GOT3 (cell line): Measurements from ENCODE around the gene SNRNP70.
A peak's percentile ranks its signal among the peaks of the same experiment; 100 is the strongest.
"Not testable (repeated sequence)": the region's sequence is repeated elsewhere in the genome, so short reads cannot be mapped to it uniquely, and the experiment has no call there.

Experiments
- DNase-seq: peaks from one replicate; lab custom pipeline; 2025; ENCODE audit warnings: mixed read lengths; lab: John Stamatoyannopoulos, UW

Gene SNRNP70

GRCh38 chr19:49120868-49121267 lies 35.6 kb downstream of the SNRNP70 start:
- DNase-seq: no peak

DNA sequence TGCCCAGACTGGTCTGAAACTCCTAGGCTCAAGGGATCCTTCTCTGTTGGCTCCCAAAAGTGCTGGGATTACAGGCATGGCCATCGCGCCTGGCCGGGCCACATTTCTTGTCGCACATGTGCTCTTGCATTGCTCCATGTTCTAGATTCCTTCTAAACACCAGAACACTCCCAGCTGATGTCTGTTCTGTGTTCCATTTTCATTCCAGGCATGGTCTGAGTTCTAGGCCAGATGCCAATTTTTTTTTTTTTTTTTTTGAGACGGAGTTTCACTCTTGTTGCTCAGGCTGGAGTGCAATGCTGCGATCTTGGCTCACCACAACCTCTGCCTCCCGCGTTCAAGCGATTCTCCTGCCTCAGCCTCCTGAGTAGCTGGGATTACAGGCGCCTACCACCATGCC lies 36.6 kb downstream of the SNRNP70 start:
- DNase-seq: not testable (repeated sequence)

DNA sequence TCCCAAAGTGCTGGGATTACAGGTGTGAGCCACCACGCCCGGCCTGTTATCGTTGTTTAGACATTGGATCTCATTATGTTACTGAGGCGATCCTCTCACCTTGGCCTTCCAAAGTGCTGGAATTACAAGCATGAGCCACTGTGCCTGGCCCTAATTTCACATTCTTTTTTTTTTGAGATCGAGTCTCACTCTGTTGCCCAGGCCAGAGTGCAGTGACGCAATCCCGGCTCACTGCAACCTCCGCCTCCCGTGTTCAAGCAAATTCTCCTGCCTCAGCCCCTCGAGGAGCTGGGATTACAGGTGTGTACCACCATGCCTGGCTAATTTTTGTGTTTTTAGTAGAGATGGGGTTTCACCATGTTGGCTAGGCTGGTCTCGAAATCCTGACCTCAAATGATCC lies 38.0 kb downstream of the SNRNP70 start:
- not testable (repeated sequence) for DNase-seq

DNA sequence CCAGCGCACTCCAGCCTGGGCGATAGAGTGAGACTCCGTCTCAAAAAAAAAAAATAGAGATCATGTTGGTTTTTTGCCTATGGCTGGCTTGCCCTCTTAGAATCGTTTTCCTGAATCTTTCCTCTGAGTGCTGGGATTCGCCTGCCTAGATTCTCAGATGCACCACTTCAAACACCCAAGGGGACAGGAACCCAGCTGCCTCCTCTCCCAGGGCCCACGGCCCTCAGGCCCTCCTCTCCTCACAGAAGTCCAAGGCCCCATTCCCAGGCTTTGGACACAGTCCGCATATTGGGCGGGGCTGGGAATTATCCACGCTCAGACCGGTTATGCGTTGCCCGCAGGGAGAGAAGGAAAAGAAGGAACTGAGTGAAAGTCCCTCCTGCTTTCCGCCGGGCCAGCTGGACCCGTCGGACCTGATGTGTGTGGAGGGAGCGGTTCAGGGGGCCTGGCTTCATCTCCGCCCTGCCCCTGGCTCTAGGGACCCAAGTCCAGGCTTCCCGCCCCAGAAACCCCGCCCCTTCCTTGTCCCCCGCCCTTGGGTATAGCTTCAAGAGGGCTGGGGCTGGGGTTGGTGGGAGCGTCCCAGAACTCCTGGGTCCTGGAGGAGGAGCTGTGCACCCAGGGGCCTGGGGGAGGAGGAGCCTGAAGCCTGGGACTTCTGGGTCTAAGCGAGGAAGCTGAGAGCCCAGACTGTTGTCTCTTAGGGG lies 39.9 kb downstream of the SNRNP70 start:
- DNase-seq: no peak

DNA sequence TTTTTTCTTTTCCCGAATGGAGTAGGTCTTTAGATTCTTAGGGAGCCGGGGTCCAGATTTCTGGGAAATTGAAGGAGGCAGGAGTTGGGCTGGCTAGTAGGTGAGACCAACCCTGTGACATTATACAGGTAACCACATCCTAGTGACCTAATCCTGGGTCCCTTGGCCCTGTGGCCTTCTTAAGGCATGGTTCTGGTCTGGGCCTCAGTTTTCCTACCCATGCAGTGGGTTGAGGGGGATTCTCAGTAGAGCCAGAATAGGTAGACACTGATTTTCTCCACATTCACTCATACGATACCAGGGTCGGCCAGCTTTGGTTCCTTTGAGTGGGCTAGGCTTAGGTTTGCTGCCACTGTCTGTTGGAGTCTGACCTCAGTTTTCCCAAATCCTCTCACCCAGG lies 41.3 kb downstream of the SNRNP70 start:
- DNase-seq: no peak

- not testable (repeated sequence) for DNase-seq
Measured at GRCh38 chr19:49127225-49127624, 42.0 kb downstream of the SNRNP70 start.

- DNase-seq: peak; percentile 90
Measured at GRCh38 chr19:49127674-49128544, 42.7 kb downstream of the SNRNP70 start.

GRCh38 chr19:49128545-49129237 lies 43.4 kb downstream of the SNRNP70 start:
- no peak for DNase-seq

DNA sequence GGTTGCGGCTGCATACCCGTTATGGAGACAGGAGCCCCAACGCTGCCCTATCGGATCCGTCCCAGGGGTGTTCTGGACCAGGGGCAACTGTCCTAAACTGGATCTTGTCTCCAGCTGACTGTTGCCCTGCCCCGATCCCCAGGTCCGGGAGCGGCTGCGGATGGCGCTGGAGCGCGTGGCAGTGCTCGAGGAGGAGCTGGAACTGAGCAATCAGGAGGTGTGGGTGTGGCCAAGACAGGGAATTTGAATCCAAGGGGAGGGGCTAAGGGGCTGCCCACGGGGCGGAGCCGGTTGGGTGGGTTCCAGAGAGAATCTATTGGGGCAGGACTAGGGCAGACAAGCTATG lies 44.0 kb downstream of the SNRNP70 start:
- no peak for DNase-seq

GRCh38 chr19:49130325-49130724 lies 45.1 kb downstream of the SNRNP70 start:
- DNase-seq: no peak

GRCh38 chr19:49132974-49133609 lies 47.8 kb downstream of the SNRNP70 start:
- no peak for DNase-seq

- no peak for DNase-seq
Measured at GRCh38 chr19:49133621-49134454, 48.6 kb downstream of the SNRNP70 start.

DNA sequence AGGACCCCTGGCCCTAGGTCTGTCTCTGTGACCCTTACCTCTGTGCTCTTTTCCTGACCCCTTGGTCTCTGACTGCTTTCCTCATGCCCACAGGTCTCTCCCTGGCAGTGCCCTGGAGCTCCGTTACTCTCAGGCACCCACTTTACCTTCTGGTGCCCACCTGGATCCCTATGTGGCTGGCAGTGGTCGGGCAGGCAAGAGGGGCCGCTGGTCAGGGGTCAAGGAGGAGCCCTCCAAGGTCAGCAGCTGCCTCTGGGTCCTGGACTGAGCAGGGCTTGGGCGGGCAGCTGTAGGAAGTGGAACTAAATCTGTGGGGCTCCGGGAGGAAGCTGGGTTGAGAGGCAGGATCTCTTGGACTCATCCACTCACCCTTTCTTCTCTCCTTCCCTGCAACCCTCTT lies 50.4 kb downstream of the SNRNP70 start:
- DNase-seq: no peak

GRCh38 chr19:49136771-49137171 lies 51.5 kb downstream of the SNRNP70 start:
- DNase-seq: no peak

DNA sequence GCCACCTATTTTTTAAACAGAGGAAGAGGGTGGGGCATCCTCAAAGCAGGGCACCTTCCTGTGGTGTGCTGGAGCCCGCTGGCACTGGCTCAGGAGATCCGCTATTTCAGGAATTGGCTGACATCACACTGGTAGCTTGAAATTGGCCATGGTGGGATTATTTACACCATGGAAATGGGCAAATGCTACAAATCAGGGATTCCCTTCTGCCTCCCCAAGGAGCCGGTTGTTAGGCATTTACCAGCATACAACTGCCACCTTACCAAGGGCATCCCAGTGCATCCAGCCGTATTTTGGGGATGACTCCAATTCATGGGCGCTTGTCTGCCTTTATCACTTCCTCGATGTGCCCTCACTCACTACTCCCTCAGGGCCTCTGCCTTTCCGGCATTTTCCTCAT lies 55.7 kb downstream of the SNRNP70 start:
- no peak for DNase-seq

GRCh38 chr19:49141352-49141751 lies 56.1 kb downstream of the SNRNP70 start:
- DNase-seq: no peak

DNA sequence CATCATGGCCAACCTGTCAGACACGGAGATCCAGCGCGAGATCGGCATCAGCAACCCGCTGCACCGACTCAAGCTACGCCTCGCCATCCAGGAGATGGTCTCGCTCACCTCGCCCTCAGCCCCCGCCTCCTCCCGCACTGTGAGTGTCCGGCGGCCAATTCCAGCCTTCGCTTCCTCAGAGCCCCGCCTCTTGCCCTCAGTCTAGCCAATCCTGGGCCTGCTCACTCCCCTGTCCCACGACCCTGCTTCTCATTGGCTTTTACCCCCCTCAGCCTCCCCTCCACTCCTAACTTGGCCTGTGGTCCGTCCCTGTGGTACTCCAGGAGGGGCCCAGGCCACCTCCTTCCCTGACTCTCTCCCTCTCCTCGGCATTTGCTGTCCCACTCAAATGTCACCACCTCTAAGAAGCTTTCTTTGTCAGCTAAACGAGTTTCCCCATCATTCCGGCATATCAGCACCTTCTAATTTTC lies 57.6 kb downstream of the SNRNP70 start:
- peak; percentile 70 for DNase-seq

- peak; percentile 20 for DNase-seq
Measured at GRCh38 chr19:49145573-49146407, 60.5 kb downstream of the SNRNP70 start.

DNA sequence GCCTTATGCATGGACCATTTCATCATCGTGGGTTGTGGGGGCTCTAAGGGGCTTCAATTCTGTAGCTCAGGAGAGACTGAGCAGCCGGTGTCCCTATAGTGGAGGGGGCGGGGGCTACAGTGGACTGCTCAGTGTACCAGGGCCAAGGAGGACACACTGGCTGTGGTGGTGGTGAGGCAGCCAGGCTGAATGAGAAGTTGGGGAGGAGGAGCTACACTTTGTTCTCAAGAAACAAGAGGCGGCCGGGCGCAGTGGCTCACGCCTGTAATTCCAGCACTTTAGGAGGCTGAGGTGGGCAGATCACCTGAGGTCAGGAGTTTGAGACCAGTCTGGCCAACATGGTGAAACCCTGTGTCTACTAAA lies 61.1 kb downstream of the SNRNP70 start:
- not testable (repeated sequence) for DNase-seq

- DNase-seq: no peak
Measured at GRCh38 chr19:49148044-49148682, 62.9 kb downstream of the SNRNP70 start.
